ENCODE measurements around the gene PDIA3.
A peak's percentile ranks its signal among the peaks of the same experiment; 100 is the strongest.

The PDIA3 gene

DNA sequence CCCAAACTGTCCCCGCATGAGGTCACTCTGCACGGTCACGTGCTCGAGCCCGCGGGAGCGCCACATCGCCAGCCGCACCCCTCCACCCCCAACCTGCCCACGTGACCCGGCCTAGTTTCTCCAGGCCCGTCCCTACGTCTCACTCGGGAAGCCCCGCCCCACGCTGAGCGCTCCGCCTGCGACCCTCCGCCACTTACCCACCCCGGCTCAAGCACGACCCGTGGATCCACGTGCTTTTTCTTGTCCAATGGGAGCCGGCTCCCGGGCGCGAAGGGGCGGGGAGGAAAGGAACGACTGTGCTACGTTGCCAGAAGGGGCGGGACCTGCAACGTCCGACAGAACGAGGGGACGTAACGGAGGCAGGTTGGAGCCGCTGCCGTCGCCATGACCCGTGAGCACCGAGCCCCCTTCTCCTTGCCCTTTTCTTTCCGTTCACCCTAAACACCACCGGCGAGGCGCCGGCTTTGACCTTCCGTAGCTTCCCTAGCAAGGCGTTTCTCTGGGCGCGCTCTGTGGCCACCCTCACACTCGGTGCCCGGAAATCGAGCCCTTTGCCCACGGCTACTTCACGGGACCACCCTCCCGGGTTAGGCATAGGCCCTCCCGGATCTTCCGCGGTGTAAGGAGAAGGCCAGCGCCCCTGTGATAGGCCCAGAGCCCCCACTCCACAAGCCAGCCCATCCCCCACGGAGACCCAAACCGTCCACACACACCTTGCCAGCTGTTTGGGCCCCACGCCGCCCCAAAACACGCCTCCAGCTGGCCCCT lies 45.9 kb downstream of the PDIA3 start, which contains the start of gene SERF2:
TSS of gene SERF2 (plus strand) at position 328 of the 768 bp plus-strand sequence. CDS start at position 385, 57 bp downstream.
- H3K27me3 ChIP-seq (ENCODE audit: insufficient read depth, low read depth) = no peaks in the 10 kb centered on the region
- no peak within 1 kb of the TSS for H3K4me3 ChIP-seq (IDR thresholded peaks at IDR 0.05; ENCODE audit: insufficient read depth, low read depth, low read length)
- no peaks in the 10 kb centered on the region for H4K20me1 ChIP-seq (ENCODE audit: insufficient read depth)
- TF ChIP-seq, protein P1, sequence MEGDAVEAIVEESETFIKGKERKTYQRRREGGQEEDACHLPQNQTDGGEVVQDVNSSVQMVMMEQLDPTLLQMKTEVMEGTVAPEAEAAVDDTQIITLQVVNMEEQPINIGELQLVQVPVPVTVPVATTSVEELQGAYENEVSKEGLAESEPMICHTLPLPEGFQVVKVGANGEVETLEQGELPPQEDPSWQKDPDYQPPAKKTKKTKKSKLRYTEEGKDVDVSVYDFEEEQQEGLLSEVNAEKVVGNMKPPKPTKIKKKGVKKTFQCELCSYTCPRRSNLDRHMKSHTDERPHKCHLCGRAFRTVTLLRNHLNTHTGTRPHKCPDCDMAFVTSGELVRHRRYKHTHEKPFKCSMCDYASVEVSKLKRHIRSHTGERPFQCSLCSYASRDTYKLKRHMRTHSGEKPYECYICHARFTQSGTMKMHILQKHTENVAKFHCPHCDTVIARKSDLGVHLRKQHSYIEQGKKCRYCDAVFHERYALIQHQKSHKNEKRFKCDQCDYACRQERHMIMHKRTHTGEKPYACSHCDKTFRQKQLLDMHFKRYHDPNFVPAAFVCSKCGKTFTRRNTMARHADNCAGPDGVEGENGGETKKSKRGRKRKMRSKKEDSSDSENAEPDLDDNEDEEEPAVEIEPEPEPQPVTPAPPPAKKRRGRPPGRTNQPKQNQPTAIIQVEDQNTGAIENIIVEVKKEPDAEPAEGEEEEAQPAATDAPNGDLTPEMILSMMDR (conservative IDR thresholded peaks at IDR 0.05; ENCODE audit: low read depth, low read length) = no peak
- H3K27ac ChIP-seq = peak within 1 kb of the TSS; percentile 63
- peak within 1 kb of the TSS; percentile 99 for H2AFZ ChIP-seq (ENCODE audit: low read depth)
- peaks cover 20% of the 10 kb centered on the region for H3K4me1 ChIP-seq (ENCODE audit: low read depth, poor library complexity, severe bottlenecking)
- H3K9ac ChIP-seq = peak within 1 kb of the TSS; percentile 93
- peaks cover 25% of the 10 kb centered on the region for H3K79me2 ChIP-seq (ENCODE audit: insufficient read depth, low read depth)
- peak within 1 kb of the TSS; percentile 89 for H3K4me2 ChIP-seq
- H3K36me3 ChIP-seq (ENCODE audit: insufficient read depth) = no peaks in the 10 kb centered on the region

DNA sequence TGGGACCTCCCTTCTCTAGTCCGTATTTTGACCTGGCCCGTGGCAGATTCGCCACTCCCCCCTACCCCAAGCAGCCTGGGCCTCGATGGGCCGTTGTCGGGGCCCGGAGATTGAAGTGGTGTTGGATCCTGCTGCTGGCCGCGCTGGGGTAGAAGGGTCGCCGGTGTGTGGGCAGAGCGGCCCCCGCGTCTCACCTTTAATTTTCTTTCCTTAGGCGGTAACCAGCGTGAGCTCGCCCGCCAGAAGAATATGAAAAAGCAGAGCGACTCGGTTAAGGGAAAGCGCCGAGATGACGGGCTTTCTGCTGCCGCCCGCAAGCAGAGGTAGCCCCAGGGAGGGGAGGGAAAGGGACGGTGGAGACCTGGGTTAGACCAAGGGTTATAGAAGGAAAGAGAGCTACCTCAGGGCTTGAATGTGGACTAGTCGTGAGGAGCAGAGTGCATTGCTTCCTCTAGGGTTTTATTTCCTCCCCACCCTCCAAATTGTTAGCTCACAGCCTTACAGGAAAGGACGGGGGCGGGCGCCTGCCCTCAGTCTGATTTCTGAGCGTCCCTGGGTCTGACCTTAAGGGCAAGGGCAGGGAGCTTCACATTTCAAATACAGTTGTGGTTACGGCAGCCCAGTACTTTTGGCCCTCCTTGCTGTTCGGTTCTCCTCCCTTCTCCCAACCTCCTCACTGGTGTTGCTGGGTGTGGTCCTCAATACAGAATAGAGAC lies 46.7 kb downstream of the PDIA3 start:
- H4K20me1 ChIP-seq (ENCODE audit: insufficient read depth) = no peaks in the 10 kb centered on the region
- H3K4me1 ChIP-seq (ENCODE audit: low read depth, poor library complexity, severe bottlenecking) = peaks cover 20% of the 10 kb centered on the region

DNA sequence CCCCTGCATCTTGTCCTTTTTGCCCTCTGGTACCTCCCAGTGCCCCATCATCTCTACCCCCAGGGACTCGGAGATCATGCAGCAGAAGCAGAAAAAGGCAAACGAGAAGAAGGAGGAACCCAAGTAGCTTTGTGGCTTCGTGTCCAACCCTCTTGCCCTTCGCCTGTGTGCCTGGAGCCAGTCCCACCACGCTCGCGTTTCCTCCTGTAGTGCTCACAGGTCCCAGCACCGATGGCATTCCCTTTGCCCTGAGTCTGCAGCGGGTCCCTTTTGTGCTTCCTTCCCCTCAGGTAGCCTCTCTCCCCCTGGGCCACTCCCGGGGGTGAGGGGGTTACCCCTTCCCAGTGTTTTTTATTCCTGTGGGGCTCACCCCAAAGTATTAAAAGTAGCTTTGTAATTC lies 47.4 kb downstream of the PDIA3 start:
- no peak overlapping the region for H3K4me3 ChIP-seq (IDR thresholded peaks at IDR 0.05; ENCODE audit: insufficient read depth, low read depth, low read length)

More for the DNA sequence above, 46.7 kb downstream of the PDIA3 start:
- H3K27ac ChIP-seq = peak overlapping the region; percentile 63
- no peaks in the 10 kb centered on the region for H3K27me3 ChIP-seq (ENCODE audit: insufficient read depth, low read depth)
- no peak overlapping the region for H3K4me3 ChIP-seq (IDR thresholded peaks at IDR 0.05; ENCODE audit: insufficient read depth, low read depth, low read length)
- TF ChIP-seq, protein P1 (conservative IDR thresholded peaks at IDR 0.05; ENCODE audit: low read depth, low read length) = no peak
- H3K4me2 ChIP-seq = peak overlapping the region; percentile 89
- peak overlapping the region; percentile 39; the same call in 1 of the 2 replicates for H2AFZ ChIP-seq (ENCODE audit: low read depth)
- peak overlapping the region; percentile 93 for H3K9ac ChIP-seq
- H3K36me3 ChIP-seq (ENCODE audit: insufficient read depth) = no peaks in the 10 kb centered on the region
- H3K79me2 ChIP-seq (ENCODE audit: insufficient read depth, low read depth) = peaks cover 25% of the 10 kb centered on the region

DNA sequence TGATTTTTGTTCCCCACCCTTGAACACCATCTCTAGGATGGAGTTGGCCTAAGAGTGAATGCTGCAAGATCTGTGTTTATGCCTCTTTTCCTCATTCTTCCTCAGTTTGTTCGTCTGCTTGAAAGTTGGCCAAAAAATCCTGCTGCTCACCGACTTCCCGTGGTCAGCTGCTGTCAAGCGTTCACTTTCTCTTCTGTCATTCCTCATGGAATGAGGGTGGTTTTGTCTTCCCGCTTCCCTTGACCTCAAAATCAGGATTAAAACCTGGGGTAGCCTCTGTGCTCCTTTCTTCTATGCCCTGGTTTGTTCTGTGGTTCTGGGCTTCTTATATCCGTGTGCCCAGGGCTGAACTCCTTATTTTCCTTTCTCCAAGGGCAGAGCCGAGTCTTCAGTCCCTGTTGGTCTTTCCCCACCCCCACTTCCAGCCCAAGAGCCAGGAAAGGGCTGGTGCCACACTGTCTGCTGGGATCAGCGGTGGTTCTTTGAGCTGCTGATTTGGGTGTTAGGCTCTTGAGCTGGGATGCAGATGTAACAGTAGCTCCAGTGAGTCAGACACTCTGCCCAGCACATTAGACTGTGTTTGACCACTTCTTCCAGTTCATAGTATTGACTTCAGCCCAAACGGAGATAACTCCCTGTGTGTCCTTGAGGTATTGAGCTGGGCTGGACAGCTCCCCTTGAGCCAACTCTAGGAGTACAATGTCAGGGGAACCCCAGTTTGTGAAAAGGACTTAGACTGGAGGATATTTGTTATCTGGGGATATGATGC lies 48.2 kb downstream of the PDIA3 start:
- Histone ChIP-seq H4K20me1 (ENCODE audit: insufficient read depth) (no peaks in the 10 kb centered on the region), H3K4me2 (no peak overlapping the region), H2AFZ (ENCODE audit: low read depth) (no peak overlapping the region), H3K79me2 (ENCODE audit: insufficient read depth, low read depth) (peaks cover 25% of the 10 kb centered on the region), H3K27me3 (ENCODE audit: insufficient read depth, low read depth) (no peaks in the 10 kb centered on the region), H3K27ac (no peak overlapping the region), H3K4me3 (IDR thresholded peaks at IDR 0.05; ENCODE audit: insufficient read depth, low read depth, low read length) (no peak overlapping the region), H3K9ac (no peak overlapping the region), H3K4me1 (ENCODE audit: low read depth, poor library complexity, severe bottlenecking) (peaks cover 16% of the 10 kb centered on the region), H3K36me3 (ENCODE audit: insufficient read depth) (no peaks in the 10 kb centered on the region)
- TF ChIP-seq, protein P1 (conservative IDR thresholded peaks at IDR 0.05; ENCODE audit: low read depth, low read length) = no peak

More for the DNA sequence above, 47.4 kb downstream of the PDIA3 start:
- H3K4me2 ChIP-seq = peak overlapping the region; percentile 89
- no peaks in the 10 kb centered on the region for H3K27me3 ChIP-seq (ENCODE audit: insufficient read depth, low read depth)
- H4K20me1 ChIP-seq (ENCODE audit: insufficient read depth) = no peaks in the 10 kb centered on the region
- no peaks in the 10 kb centered on the region for H3K36me3 ChIP-seq (ENCODE audit: insufficient read depth)
- TF ChIP-seq, protein P1 (conservative IDR thresholded peaks at IDR 0.05; ENCODE audit: low read depth, low read length) = no peak
- H2AFZ ChIP-seq (ENCODE audit: low read depth) = no peak overlapping the region
- H3K27ac ChIP-seq = no peak overlapping the region
- H3K4me1 ChIP-seq (ENCODE audit: low read depth, poor library complexity, severe bottlenecking) = peaks cover 20% of the 10 kb centered on the region
- no peak overlapping the region for H3K9ac ChIP-seq
- H3K79me2 ChIP-seq (ENCODE audit: insufficient read depth, low read depth) = peaks cover 25% of the 10 kb centered on the region
